H1 (cell line): ENCODE results near the gene TBL1Y. TPM values are rescaled to one million over a fixed set of nuclear protein-coding genes. Genes with fewer than 3 reads are reported as not detected.

ENCODE experiments used
- CTCF ChIA-PET: fragments of 300-600 bp; sonication (Branson Sonifier 250); formaldehyde crosslinking; loops from one replicate; lab custom pipeline; 2021; ENCODE audit not compliant: partially characterized antibody; lab: Charles Lee
- POLR2A ChIA-PET: fragments of 300-600 bp; sonication (Branson Sonifier 250); formaldehyde crosslinking; loops from one replicate; lab custom pipeline; 2021; ENCODE audit warnings: inconsistent platforms; ENCODE audit not compliant: partially characterized antibody; lab: Charles Lee
- DNase-seq, 2 experiments: peaks; one replicate each; pipeline versions ENCODE4 v3.0.0 to v3.0.0-alpha.2; 2010 to 2022; ENCODE audit warnings: low spot score in 2 of 2, low read depth in 1 of 2, mixed read lengths in 1 of 2
- FAIRE-seq: peaks from 2 replicates; lab custom pipeline; 2011; peaks lifted over from hg19 to GRCh38; lab: Jason Lieb, UNC
- H2AFZ ChIP-seq: 2 replicates; pipeline ENCODE4 v1.8.1; 2012; ENCODE audit warnings: low read length, inconsistent platforms
- H2AK5ac ChIP-seq: 2 replicates; pipeline ENCODE4 v1.6.1; 2013; ENCODE audit warnings: low read depth, low read length
- H2BK120ac ChIP-seq: replicated peaks from 2 replicates; pipeline ENCODE3; 2013; ENCODE audit warnings: low read depth, low read length, inconsistent platforms
- H2BK12ac ChIP-seq: 2 replicates; pipeline ENCODE4 v1.6.1; 2013; ENCODE audit warnings: low read depth, low read length
- H2BK15ac ChIP-seq: 2 replicates; pipeline ENCODE4 v1.6.1; 2013; ENCODE audit warnings: low read length
- H2BK20ac ChIP-seq: 2 replicates; pipeline ENCODE4 v1.6.1; 2013; ENCODE audit warnings: low read length
- H2BK5ac ChIP-seq: 2 replicates; pipeline ENCODE4 v1.6.1; 2013; ENCODE audit warnings: low read depth, low read length
- H3K14ac ChIP-seq: 2 replicates; pipeline ENCODE4 v1.6.1; 2013; ENCODE audit warnings: inconsistent platforms; ENCODE audit not compliant: insufficient read length
- H3K18ac ChIP-seq: 2 replicates; pipeline ENCODE4 v1.6.1; 2013; ENCODE audit warnings: low read length; ENCODE audit errors: extremely low read depth
- H3K23ac ChIP-seq: 2 replicates; pipeline ENCODE4 v1.6.1; 2013; ENCODE audit warnings: inconsistent platforms; ENCODE audit not compliant: insufficient read length
- H3K23me2 ChIP-seq: 2 replicates; pipeline ENCODE4 v1.6.1; 2013; ENCODE audit warnings: low read depth, low read length
- H3K27ac ChIP-seq: 2 replicates; pipeline ENCODE4 v1.6.1; 2011; ENCODE audit warnings: low read depth, low read length, inconsistent platforms
- H3K27me3 ChIP-seq, 4 experiments: replicated peaks in 1 of 4; 1 replicate in 1 of 4; 2 replicates in 3 of 4; pipeline versions ENCODE4 v1.6.1 to v1.8.1; 2011 to 2013; ENCODE audit warnings: low read length in 3 of 4, mild to moderate bottlenecking in 3 of 4, inconsistent platforms in 2 of 4, mixed read lengths in 2 of 4, moderate library complexity in 1 of 4; ENCODE audit not compliant: control insufficient read depth in 3 of 4, insufficient read depth in 3 of 4; ENCODE audit errors: extremely low read depth in 1 of 4
- H3K36me3 ChIP-seq, 4 experiments: 2 replicates each; pipeline versions ENCODE4 v1.6.1 to v1.8.1; 2011 to 2013; ENCODE audit warnings: mild to moderate bottlenecking in 4 of 4, low read length in 3 of 4, moderate library complexity in 2 of 4, control low read depth in 1 of 4, inconsistent platforms in 1 of 4; ENCODE audit not compliant: insufficient read depth in 4 of 4, control insufficient read depth in 2 of 4
- H3K4ac ChIP-seq: replicated peaks from 2 replicates; pipeline ENCODE3; 2013; ENCODE audit warnings: low read length, low read depth, mixed read lengths, inconsistent platforms; ENCODE audit not compliant: insufficient read length
- H3K4me1 ChIP-seq, 4 experiments: replicated peaks in 1 of 4; 1 replicate in 1 of 4; 2 replicates in 3 of 4; pipeline versions ENCODE4 v1.6.1 to v1.8.1; 2011 to 2013; ENCODE audit warnings: low read length in 3 of 4, inconsistent platforms in 2 of 4, mixed read lengths in 1 of 4; ENCODE audit not compliant: insufficient read depth in 4 of 4, control insufficient read depth in 3 of 4
- H3K4me2 ChIP-seq, 2 experiments: 2 replicates each; pipeline versions ENCODE4 v1.6.1 to v1.8.1; 2011 to 2013; ENCODE audit warnings: low read depth in 2 of 2, low read length in 2 of 2, control low read depth in 1 of 2, inconsistent platforms in 1 of 2, mild to moderate bottlenecking in 1 of 2; ENCODE audit not compliant: insufficient read depth in 1 of 2
- H3K4me3 ChIP-seq, 4 experiments: fragments of 200-600, 300-600 bp in 1 of 4; sonication (generic), shearing (Covaris generic), sonication (Bioruptor Twin) in 1 of 4; 2 replicates each; pipeline versions ENCODE4 v1.5.1 to v1.8.1; 2011 to 2016; ENCODE audit warnings: low read length in 4 of 4, low read depth in 3 of 4, control low read depth in 2 of 4, inconsistent platforms in 2 of 4, mild to moderate bottlenecking in 2 of 4, mixed read lengths in 1 of 4, moderate library complexity in 1 of 4; ENCODE audit not compliant: insufficient read depth in 2 of 4; ENCODE audit errors: extremely low read depth in 1 of 4
- H3K56ac ChIP-seq: replicated peaks from 2 replicates; pipeline ENCODE3; 2013; ENCODE audit warnings: low read depth, mild to moderate bottlenecking, mixed read lengths, low read length, inconsistent platforms; ENCODE audit not compliant: insufficient read length
- H3K79me1 ChIP-seq: 2 replicates; pipeline ENCODE4 v1.6.1; 2013; ENCODE audit warnings: low read depth, low read length, control low read depth
- H3K79me2 ChIP-seq, 2 experiments: 2 replicates each; pipeline versions ENCODE4 v1.6.1 to v1.8.1; 2012 to 2013; ENCODE audit warnings: low read length in 2 of 2, mild to moderate bottlenecking in 2 of 2, inconsistent platforms in 1 of 2; ENCODE audit not compliant: insufficient read depth in 2 of 2, control insufficient read depth in 1 of 2
- H3K9ac ChIP-seq, 4 experiments: replicated peaks in 1 of 4; 1 replicate in 1 of 4; 2 replicates in 3 of 4; pipeline versions ENCODE4 v1.6.1 to v1.8.1; 2011 to 2013; ENCODE audit warnings: low read depth in 3 of 4, low read length in 3 of 4, control low read depth in 2 of 4, mild to moderate bottlenecking in 2 of 4, moderate library complexity in 2 of 4, inconsistent platforms in 1 of 4; ENCODE audit errors: extremely low read depth in 1 of 4
- H3K9me3 ChIP-seq, 2 experiments: 2 replicates each; pipeline versions ENCODE4 v1.6.1 to v1.8.1; 2012 to 2013; ENCODE audit warnings: mild to moderate bottlenecking in 2 of 2, moderate library complexity in 2 of 2, control low read depth in 1 of 2, inconsistent platforms in 1 of 2, low read depth in 1 of 2, low read length in 1 of 2, mixed read lengths in 1 of 2; ENCODE audit not compliant: insufficient read depth in 2 of 2
- H4K20me1 ChIP-seq, 2 experiments: replicated peaks in 1 of 2; 2 replicates each; pipeline versions ENCODE3 to v1.8.1; 2011 to 2013; ENCODE audit warnings: inconsistent platforms in 2 of 2, low read length in 2 of 2, mild to moderate bottlenecking in 1 of 2; ENCODE audit not compliant: insufficient read depth in 2 of 2, control insufficient read depth in 1 of 2
- H4K5ac ChIP-seq: 2 replicates; pipeline ENCODE4 v1.6.1; 2013; ENCODE audit warnings: low read length, low read depth, mixed read lengths, inconsistent platforms; ENCODE audit not compliant: insufficient read length
- H4K8ac ChIP-seq: 2 replicates; pipeline ENCODE4 v1.8.0; 2013; ENCODE audit warnings: mild to moderate bottlenecking, moderate library complexity, low read length, inconsistent platforms; ENCODE audit not compliant: insufficient read depth; ENCODE audit errors: extremely low read depth
- H4K91ac ChIP-seq: replicated peaks from 2 replicates; pipeline ENCODE3; 2013; ENCODE audit warnings: low read length, mixed read lengths, inconsistent platforms; ENCODE audit not compliant: insufficient read length
- BRCA1 ChIP-seq: IDR thresholded peaks from 2 replicates; pipeline ENCODE4 v1.6.1; 2012; ENCODE audit warnings: low read depth, low read length, improper control_type of control experiment
- CEBPB ChIP-seq: IDR thresholded peaks from 2 replicates; pipeline ENCODE4 v1.6.1; 2012; ENCODE audit warnings: low read depth, low read length
- CHD2 ChIP-seq: IDR thresholded peaks from 2 replicates; pipeline ENCODE4 v1.6.1; 2012; ENCODE audit warnings: low read length, improper control_type of control experiment
- CTBP2 ChIP-seq: IDR thresholded peaks from 2 replicates; pipeline ENCODE4 v1.7.0; 2011; ENCODE audit warnings: borderline replicate concordance, mild to moderate bottlenecking, moderate library complexity, mixed read lengths, low read length; ENCODE audit not compliant: insufficient read depth, insufficient read length
- E2F6 ChIP-seq: IDR thresholded peaks from 2 replicates; pipeline ENCODE4 v1.6.1; 2012; ENCODE audit warnings: inconsistent platforms
- FOSL1 ChIP-seq: IDR thresholded peaks from 2 replicates; pipeline ENCODE4 v1.6.1; 2011; ENCODE audit warnings: mild to moderate bottlenecking, low read depth, low read length, moderate library complexity; ENCODE audit not compliant: insufficient read depth
- JUND ChIP-seq: IDR thresholded peaks from 2 replicates; pipeline ENCODE4 v1.6.1; 2011; ENCODE audit warnings: mild to moderate bottlenecking, improper control_type of control experiment, low read length
- MAFK ChIP-seq: IDR thresholded peaks from 2 replicates; pipeline ENCODE4 v1.6.1; 2012; ENCODE audit warnings: low read depth, mild to moderate bottlenecking, improper control_type of control experiment, low read length
- PHF8 ChIP-seq: fragments of 200-600 bp; sonication (generic); conservative IDR thresholded peaks from 2 replicates; pipeline ENCODE4 v1.7.1; 2012; ENCODE audit warnings: low read depth, mild to moderate bottlenecking, inconsistent platforms, low read length, moderate library complexity
- RBBP5 ChIP-seq: IDR thresholded peaks from 2 replicates; pipeline ENCODE4 v1.7.1; 2012; ENCODE audit warnings: low read depth, mild to moderate bottlenecking, inconsistent platforms, low read length, moderate library complexity, borderline replicate concordance
- RXRA ChIP-seq: IDR thresholded peaks from 2 replicates; pipeline ENCODE4 v1.6.1; 2011; ENCODE audit warnings: low read depth, mild to moderate bottlenecking, low read length, moderate library complexity; ENCODE audit not compliant: insufficient read depth
- SAP30 ChIP-seq: fragments of 300-600 bp; sonication (generic); IDR thresholded peaks from 2 replicates; pipeline ENCODE4 v1.7.1; 2012; ENCODE audit warnings: low read length, moderate library complexity, mild to moderate bottlenecking, inconsistent platforms; ENCODE audit not compliant: insufficient read depth, insufficient replicate concordance
- WGBS, 2 experiments: shearing (Covaris generic) in 1 of 2; methylation state at CpG; one replicate each; pipeline versions ENCODE4 v1.1.6 to v1.1.7; 2013 to 2015; ENCODE audit warnings: low lambda C conversion rate in 2 of 2, mixed read lengths in 2 of 2, inconsistent platforms in 1 of 2, low coverage in 1 of 2, missing lambda C conversion rate in 1 of 2; ENCODE audit not compliant: insufficient replicate concordance in 2 of 2, insufficient coverage in 1 of 2, insufficient read length in 1 of 2; ENCODE audit errors: extremely low coverage in 1 of 2, missing lambda C conversion rate in 1 of 2; 5-methylcytosine and 5-hydroxymethylcytosine counted together
- polyA plus RNA-seq, 7 experiments: library from polyadenylated mRNA; depleted of rRNA in 3 of 7; stranded (reverse) in 5 of 7; unstranded in 2 of 7; fragments of >200 nt in 5 of 7; fragments of 200-250 nt in 2 of 7; gene quantifications; 1 replicate in 5 of 7; 2 replicates in 1 of 7; 4 replicates in 1 of 7; pipeline versions ENCODE4 v1.2.1 to v1.2.3, GENCODE V29; 2011 to 2013; ENCODE audit warnings: missing spikeins in 2 of 7, mixed read lengths in 2 of 7
- total RNA-seq: library from RNA; stranded (reverse); fragmentation: NEBNext Ultra II Directional; extraction: Animal tissue kit (Norgen Biotek cat#: 25700); gene quantifications from 2 replicates; pipeline ENCODE4 v1.2.1, GENCODE V29; 2021

The TBL1Y gene
- total and polyA plus RNA-seq, 2 of the 8 experiments (the other 6 are each of a cell fraction or from before 2014, with no cell fraction given), result 2.5 to 4.2 TPM

- no peak overlapping the region for H4K5ac ChIP-seq
- H3K27ac ChIP-seq, result no peak overlapping the region
- H4K91ac ChIP-seq, result no peak overlapping the region
- no peak overlapping the region for H2BK120ac ChIP-seq
- no peak overlapping the region for H3K4me3 ChIP-seq
- no peak overlapping the region for H3K4ac ChIP-seq
- H2BK15ac ChIP-seq, result no peak overlapping the region
- no peak for TF ChIP-seq RXRA
- TF ChIP-seq CEBPB, result no peak
- TF ChIP-seq JUND, result no peak
- TF ChIP-seq CTBP2, result no peak
- TF ChIP-seq BRCA1, result no peak
- no peak for TF ChIP-seq CHD2
- TF ChIP-seq PHF8, result no peak
- no peak for TF ChIP-seq MAFK
- no peak for TF ChIP-seq RBBP5
- TF ChIP-seq FOSL1, result no peak
- no peak for TF ChIP-seq SAP30
- no peak for TF ChIP-seq E2F6
- FAIRE-seq (no peak), DNase-seq (no peak)
- no peaks in the 10 kb centered on the region for H3K36me3 ChIP-seq
- no peak overlapping the region for H3K18ac ChIP-seq
- no peak overlapping the region for H3K56ac ChIP-seq
- H2BK20ac ChIP-seq, result no peak overlapping the region
- H2BK12ac ChIP-seq, result no peak overlapping the region
- ChIA-PET POLR2A (no interaction called here), CTCF (interaction anchor here (0.5 kb wide), 1 partner anchor 687 kb away, joined by 3 read pairs; no protein-coding TSS in a partner anchor)
- no peak overlapping the region for H3K23ac ChIP-seq
- no peak overlapping the region for H2AFZ ChIP-seq
- H3K23me2 ChIP-seq, result no peaks in the 10 kb centered on the region
- no peak overlapping the region for H3K9ac ChIP-seq
- no peak overlapping the region for H3K14ac ChIP-seq
- no peaks in the 10 kb centered on the region for H3K4me1 ChIP-seq
- no peaks in the 10 kb centered on the region for H3K79me1 ChIP-seq
- WGBS, 2 experiments, result 87% methylated on average over 4 of the region's 4 CpGs; no CpG with 5 or more reads in 1 of the 2 experiments
- no peaks in the 10 kb centered on the region for H3K27me3 ChIP-seq
- no peaks in the 10 kb centered on the region for H4K20me1 ChIP-seq
- no peaks in the 10 kb centered on the region for H3K79me2 ChIP-seq
- H3K9me3 ChIP-seq, result no peaks in the 10 kb centered on the region
- no peak overlapping the region for H2BK5ac ChIP-seq
- no peak overlapping the region for H4K8ac ChIP-seq
- H3K4me2 ChIP-seq, result no peak overlapping the region
- H2AK5ac ChIP-seq, result no peak overlapping the region
Observed at GRCh38 chrY:6995987-6996386, 85.5 kb downstream of the TBL1Y start.
